Body of pancreas (tissue), 4 donors: ENCODE measurements around the gene SPATA17. TPM values are rescaled to one million over a fixed set of nuclear protein-coding genes. Genes with fewer than 3 reads are reported as not detected.

Experiments used
- ATAC-seq: fragments of 150-250 bp; one replicate; pipeline ENCODE4 v1.9.1; 2016
- DNase-seq, 4 donors: peaks; one replicate each; pipeline ENCODE4 v3.0.0-alpha.2; 2019
- H3K27ac ChIP-seq, 4 donors: fragments of 200-600 bp; sonication (generic); 1 replicate in 3 of 4; 2 replicates in 1 of 4; pipeline versions ENCODE4 v1.5.1 to v1.6.1; 2016 to 2019; ENCODE audit warnings: mild to moderate bottlenecking in 1 of 4, mixed read lengths in 1 of 4, moderate library complexity in 1 of 4
- H3K27me3 ChIP-seq, 2 donors: fragments of 200-600 bp; sonication (generic); one replicate each; pipeline ENCODE4 v1.6.0; 2016; ENCODE audit warnings: mild to moderate bottlenecking in 1 of 2
- H3K36me3 ChIP-seq, 2 donors: fragments of 200-600 bp; sonication (generic); replicated peaks in 1 of 2; 2 replicates each; pipeline ENCODE4 v1.5.1; 2016; ENCODE audit warnings: low read depth in 2 of 2; ENCODE audit not compliant: insufficient read depth in 1 of 2
- H3K4me1 ChIP-seq: fragments of 200-600 bp; sonication (generic); one replicate; pipeline ENCODE4 v1.6.0; 2016
- H3K4me3 ChIP-seq, 2 donors: fragments of 200-600 bp; sonication (generic); 1 replicate in 1 of 2; 2 replicates in 1 of 2; pipeline ENCODE4 v1.5.1; 2016 to 2019
- H3K9me3 ChIP-seq, 3 donors: fragments of 200-600 bp; sonication (generic); 1 replicate in 2 of 3; 2 replicates in 1 of 3; pipeline ENCODE4 v1.5.1; 2016
- CTCF ChIP-seq, 7 experiments: fragments of 450-650 bp in 4 of 7; fragments of 200-600 bp in 3 of 7; sonication (generic) in 3 of 7; IDR thresholded peaks; one replicate each; pipeline ENCODE4 v1.5.1; 2016 to 2019; ENCODE audit warnings: antibody characterized with exemption in 7 of 7
- POLR2A ChIP-seq, 3 donors: fragments of 450-650 bp; IDR thresholded peaks; one replicate each; pipeline ENCODE4 v1.6.1; 2016; ENCODE audit warnings: antibody characterized with exemption in 3 of 3, mild to moderate bottlenecking in 2 of 3
- WGBS, 2 donors: methylation state at CpG; one replicate each; pipeline ENCODE4 v1.1.5; 2017; 5-methylcytosine and 5-hydroxymethylcytosine counted together
- intact Hi-C: fragments of 100-400 bp; cut with DNase I; formaldehyde crosslinking; loops from one replicate; pipeline ENCODE4 v1.15.1; 2023
- total RNA-seq, 2 donors: library from RNA; depleted of rRNA; stranded (reverse); fragments of >200 nt; gene quantifications; one replicate each; pipeline ENCODE4 v1.1.0, GENCODE V29; 2016

The SPATA17 gene
- total RNA-seq, 2 donors from 2014 or later: 0.52 to 2.6 TPM

DNA sequence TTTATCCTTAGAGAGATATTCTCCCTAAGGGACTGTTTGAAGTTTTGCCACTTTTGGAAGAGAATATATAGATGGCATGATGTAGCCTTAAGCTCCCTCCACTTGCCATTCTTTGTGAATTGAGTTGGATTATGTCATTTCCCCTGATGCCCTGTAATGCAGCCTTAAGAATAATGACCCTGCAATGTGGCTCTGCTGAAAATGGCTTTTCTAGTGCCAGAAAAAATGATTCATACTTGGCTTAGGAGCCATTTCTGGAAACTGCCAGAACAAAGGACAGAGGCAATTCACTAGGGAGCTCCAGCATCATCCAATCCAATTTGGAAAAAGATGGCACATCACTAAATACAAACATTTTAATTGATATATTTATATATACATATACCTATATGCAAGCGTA, 265.3 kb downstream of the SPATA17 start:
- 72 to 81% methylated on average over 1 of the region's 1 CpG for WGBS, 2 donors
- ATAC-seq (no peak), DNase-seq (no peak)
- no peaks in the 10 kb centered on the region for H3K36me3 ChIP-seq
- no peaks in the 10 kb centered on the region for H3K4me1 ChIP-seq
- no peak overlapping the region for H3K4me3 ChIP-seq
- H3K9me3 ChIP-seq: no peaks in the 10 kb centered on the region
- TF ChIP-seq POLR2A (IDR thresholded peaks at IDR 0.05) (no peak), CTCF (IDR thresholded peaks at IDR 0.05) (no peak)
- no peak overlapping the region for H3K27ac ChIP-seq
- no peaks in the 10 kb centered on the region for H3K27me3 ChIP-seq
- intact Hi-C loops: no loop called here

DNA sequence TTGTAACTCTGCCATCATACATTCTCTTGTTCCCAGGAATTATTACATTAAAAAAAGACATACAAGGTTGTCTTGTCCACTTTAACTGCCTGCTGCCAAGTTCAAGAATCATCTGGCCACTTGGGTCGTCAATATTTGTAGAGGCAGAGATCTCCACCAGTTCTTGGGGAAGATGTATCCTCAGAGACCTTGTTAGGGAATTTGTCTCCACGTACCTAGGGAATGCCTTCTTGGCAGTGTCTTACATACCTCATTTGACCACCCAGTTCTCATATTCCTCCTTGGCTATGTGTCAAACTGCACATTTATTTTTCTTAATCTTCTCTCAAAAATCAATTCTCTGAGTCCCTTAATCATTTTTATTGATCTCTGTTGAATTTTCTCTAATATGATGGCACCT, 266.0 kb downstream of the SPATA17 start:
- Histone ChIP-seq H3K36me3 (no peaks in the 10 kb centered on the region), H3K4me3 (no peak overlapping the region), H3K4me1 (no peaks in the 10 kb centered on the region), H3K9me3 (no peaks in the 10 kb centered on the region), H3K27me3 (no peaks in the 10 kb centered on the region), H3K27ac (no peak overlapping the region)
- DNase-seq: no peak
- intact Hi-C loops: no loop called here
- ATAC-seq: no peak
- WGBS, 2 donors: 30 to 46% methylated on average over 2 of the region's 2 CpGs
- no peak for TF ChIP-seq POLR2A (IDR thresholded peaks at IDR 0.05)
- no peak for TF ChIP-seq CTCF (IDR thresholded peaks at IDR 0.05)

DNA sequence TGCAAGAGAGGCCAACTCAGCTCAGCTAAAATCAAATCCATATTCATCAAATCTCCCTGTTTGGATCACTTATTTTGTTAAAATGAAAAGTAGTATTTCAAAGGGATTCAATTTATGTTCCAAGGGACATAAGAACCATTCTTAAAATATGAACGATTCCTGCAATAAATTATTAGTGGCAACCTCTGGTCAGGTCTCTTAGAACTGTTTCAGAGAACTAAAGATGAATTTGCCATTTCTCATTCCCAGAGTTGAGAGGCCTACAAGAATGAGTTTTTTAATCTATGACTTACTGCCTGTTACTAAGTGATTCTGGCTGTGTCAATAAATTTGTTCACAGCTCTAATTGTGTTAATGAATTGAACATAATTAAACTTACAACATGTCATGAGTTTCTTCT, 268.5 kb downstream of the SPATA17 start:
- no peak overlapping the region for H3K27ac ChIP-seq
- no peaks in the 10 kb centered on the region for H3K36me3 ChIP-seq
- no peaks in the 10 kb centered on the region for H3K9me3 ChIP-seq
- H3K4me1 ChIP-seq: no peaks in the 10 kb centered on the region
- WGBS, 2 donors: 34 to 40% methylated on average over 1 of the region's 1 CpG
- intact Hi-C loops: no loop called here
- ATAC-seq (no peak), DNase-seq (no peak)
- H3K4me3 ChIP-seq: no peak overlapping the region
- no peaks in the 10 kb centered on the region for H3K27me3 ChIP-seq
- TF ChIP-seq POLR2A (IDR thresholded peaks at IDR 0.05): no peak
- no peak for TF ChIP-seq CTCF (IDR thresholded peaks at IDR 0.05)

GRCh38 chr1:217907504-217907903, 276.4 kb downstream of the SPATA17 start:
- Histone ChIP-seq H3K9me3 (no peaks in the 10 kb centered on the region), H3K27me3 (no peaks in the 10 kb centered on the region), H3K4me1 (no peaks in the 10 kb centered on the region), H3K27ac (no peak overlapping the region), H3K4me3 (no peak overlapping the region), H3K36me3 (no peaks in the 10 kb centered on the region)
- intact Hi-C loops: no loop called here
- TF ChIP-seq CTCF (IDR thresholded peaks at IDR 0.05) (no peak), POLR2A (IDR thresholded peaks at IDR 0.05) (no peak)
- DNase-seq (no peak), ATAC-seq (no peak)
- WGBS, 2 donors: 57 to 78% methylated on average over 2 of the region's 2 CpGs

DNA sequence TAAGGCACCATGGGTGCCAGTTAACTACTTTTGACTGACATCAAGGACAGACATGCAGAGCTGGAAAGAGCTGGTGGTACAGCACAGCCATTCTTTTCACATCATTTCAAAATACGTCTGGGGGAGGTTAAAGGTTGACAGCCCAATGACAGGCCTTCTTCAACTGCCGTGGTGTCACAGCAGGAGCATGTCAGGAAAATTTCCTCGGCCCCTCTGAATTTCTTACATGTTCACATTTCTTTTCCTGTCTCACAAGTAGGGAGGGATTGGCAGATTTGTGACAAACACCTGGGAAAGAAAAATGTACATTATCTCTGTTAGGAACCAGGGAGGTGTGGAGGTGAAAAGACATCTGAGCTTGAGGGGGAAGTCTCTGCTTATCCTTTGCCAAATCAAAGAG, 279.1 kb downstream of the SPATA17 start:
- H3K9me3 ChIP-seq: no peaks in the 10 kb centered on the region
- ATAC-seq: no peak
- no peaks in the 10 kb centered on the region for H3K36me3 ChIP-seq
- H3K4me3 ChIP-seq: no peak overlapping the region
- no peaks in the 10 kb centered on the region for H3K4me1 ChIP-seq
- no peak for TF ChIP-seq CTCF (IDR thresholded peaks at IDR 0.05)
- TF ChIP-seq POLR2A (IDR thresholded peaks at IDR 0.05): no peak
- H3K27me3 ChIP-seq: no peaks in the 10 kb centered on the region
- H3K27ac ChIP-seq: no peak overlapping the region
- 15 to 43% methylated on average over 3 of the region's 3 CpGs for WGBS, 2 donors
- intact Hi-C loops: no loop called here
- DNase-seq: no peak
